ENCODE results near the gene IL6ST.
"Not testable (repeated sequence)": the region's sequence is repeated elsewhere in the genome, so short reads cannot be mapped to it uniquely, and the experiment has no call there.

Gene IL6ST

GRCh38 chr5:55969956-55970355 lies 24.8 kb downstream of the IL6ST start:
- no peak overlapping the region for H3K4me3 ChIP-seq
- no peak overlapping the region for H3K9ac ChIP-seq
- H4K20me1 ChIP-seq: peaks cover 0 to 100% (median 0%) of the 10 kb centered on the region in 11 experiments; a peak in 8 of 22 replicates
- no peak for TF ChIP-seq Cebpa-rat (IDR thresholded peaks at IDR 0.05)
- H3K36me3 ChIP-seq: peaks cover 72 to 100% (median 89%) of the 10 kb centered on the region in 11 experiments
- H3K9me3 ChIP-seq (replicated peaks in 1 of 11): peaks cover 0 to 6% (median 0%) of the 10 kb centered on the region in 11 experiments; a peak in 2 of 22 replicates
- no peak overlapping the region for H3K27ac ChIP-seq
- no peak overlapping the region for H3K4me2 ChIP-seq
- H3K27me3 ChIP-seq: no peaks in the 10 kb centered on the region
- 0 out of 20 replicates have a peak, but pooled peaks cover 0 to 4% (median 0%) of the 10 kb centered on the region in 10 experiments for H3K4me1 ChIP-seq

- Histone ChIP-seq H4K20me1 (peaks cover 0 to 96% (median 0%) of the 10 kb centered on the region in 11 experiments; a peak in 7 of 22 replicates), H3K36me3 (peaks cover 59 to 96% (median 79%) of the 10 kb centered on the region in 11 experiments), H3K4me1 (0 out of 20 replicates have a peak, but pooled peaks cover 0 to 4% (median 0%) of the 10 kb centered on the region in 10 experiments), H3K4me2 (no peak overlapping the region), H3K9me3 (replicated peaks in 1 of 11) (no peaks in the 10 kb centered on the region), H3K9ac (no peak overlapping the region), H3K27ac (no peak overlapping the region), H3K27me3 (no peaks in the 10 kb centered on the region), H3K4me3 (no peak overlapping the region)
- TF ChIP-seq Cebpa-rat (IDR thresholded peaks at IDR 0.05): no peak
Observed at GRCh38 chr5:55966284-55966683, 28.5 kb downstream of the IL6ST start.

GRCh38 chr5:55965525-55965924 lies 29.2 kb downstream of the IL6ST start:
- H3K9me3 ChIP-seq (replicated peaks in 1 of 11): no peaks in the 10 kb centered on the region
- TF ChIP-seq Cebpa-rat (IDR thresholded peaks at IDR 0.05): no peak
- H4K20me1 ChIP-seq: peaks cover 0 to 96% (median 0%) of the 10 kb centered on the region in 11 experiments; a peak in 7 of 22 replicates
- no peak overlapping the region for H3K4me2 ChIP-seq
- H3K27me3 ChIP-seq: no peaks in the 10 kb centered on the region
- no peak overlapping the region for H3K4me3 ChIP-seq
- H3K27ac ChIP-seq: no peak overlapping the region
- H3K36me3 ChIP-seq: peaks cover 65 to 96% (median 79%) of the 10 kb centered on the region in 11 experiments
- no peak overlapping the region for H3K9ac ChIP-seq
- H3K4me1 ChIP-seq: 0 out of 20 replicates have a peak, but pooled peaks cover 0 to 3% (median 0%) of the 10 kb centered on the region in 10 experiments

- Histone ChIP-seq H3K4me2 (no peak overlapping the region), H3K36me3 (peaks cover 74 to 95% (median 85%) of the 10 kb centered on the region in 11 experiments)
Observed at GRCh38 chr5:55960779-55961178, 34.0 kb downstream of the IL6ST start.

GRCh38 chr5:55959208-55959607 lies 35.6 kb downstream of the IL6ST start:
- Histone ChIP-seq H3K9me3 (replicated peaks in 1 of 11) (no peaks in the 10 kb centered on the region), H3K4me1 (no peaks in the 10 kb centered on the region), H3K4me2 (no peak overlapping the region), H3K4me3 (no peak overlapping the region), H3K27ac (no peak overlapping the region), H4K20me1 (peaks cover 0 to 90% (median 0%) of the 10 kb centered on the region in 11 experiments; a peak in 6 of 22 replicates), H3K27me3 (no peaks in the 10 kb centered on the region), H3K9ac (no peak overlapping the region), H3K36me3 (peaks cover 85 to 95% (median 91%) of the 10 kb centered on the region in 11 experiments)
- TF ChIP-seq Cebpa-rat (IDR thresholded peaks at IDR 0.05): no peak

More at GRCh38 chr5:55960779-55961178, 34.0 kb downstream of the IL6ST start:
- Histone ChIP-seq H4K20me1 (peaks cover 0 to 91% (median 0%) of the 10 kb centered on the region in 11 experiments; a peak in 6 of 22 replicates), H3K4me3 (no peak overlapping the region), H3K9ac (no peak overlapping the region), H3K4me1 (no peaks in the 10 kb centered on the region), H3K9me3 (replicated peaks in 1 of 11) (no peaks in the 10 kb centered on the region), H3K27ac (no peak overlapping the region), H3K27me3 (no peaks in the 10 kb centered on the region)
- no peak for TF ChIP-seq Cebpa-rat (IDR thresholded peaks at IDR 0.05)

- not testable (repeated sequence) for H3K27me3 ChIP-seq; H3K4me3 ChIP-seq; H3K27ac ChIP-seq; H3K4me2 ChIP-seq; H3K9ac ChIP-seq; H3K9me3 ChIP-seq (replicated peaks in 1 of 11)
- H3K4me1 ChIP-seq: peaks cover 0 to 12% (median 0%) of the 10 kb centered on the region in 10 experiments; a peak in 3 of 20 replicates
- peaks cover 48 to 97% (median 70%) of the 10 kb centered on the region in 11 experiments for H3K36me3 ChIP-seq
- H4K20me1 ChIP-seq: peaks cover 0 to 86% (median 0%) of the 10 kb centered on the region in 11 experiments; a peak in 5 of 22 replicates
Observed at GRCh38 chr5:55941154-55941553, 53.6 kb downstream of the IL6ST start.

- H3K27me3 ChIP-seq; H3K4me1 ChIP-seq; H3K4me3 ChIP-seq; H3K9me3 ChIP-seq (replicated peaks in 1 of 11); H3K4me2 ChIP-seq; H3K27ac ChIP-seq; H3K9ac ChIP-seq: not testable (repeated sequence)
- H4K20me1 ChIP-seq: peaks cover 0 to 55% (median 0%) of the 10 kb centered on the region in 11 experiments; a peak in 5 of 22 replicates
- H3K36me3 ChIP-seq: peaks cover 26 to 82% (median 42%) of the 10 kb centered on the region in 11 experiments
Observed at GRCh38 chr5:55937598-55937997, 57.2 kb downstream of the IL6ST start.

- peaks cover 12 to 68% (median 28%) of the 10 kb centered on the region in 11 experiments for H3K36me3 ChIP-seq
- peaks cover 0 to 5% (median 0%) of the 10 kb centered on the region in 10 experiments; a peak in 1 of 20 replicates for H3K4me1 ChIP-seq
- H3K27ac ChIP-seq: no peak overlapping the region
- H3K9me3 ChIP-seq (replicated peaks in 1 of 11): no peaks in the 10 kb centered on the region
- no peak overlapping the region for H3K4me2 ChIP-seq
- no peak overlapping the region for H3K9ac ChIP-seq
- no peak overlapping the region for H3K4me3 ChIP-seq
- peaks cover 0 to 42% (median 0%) of the 10 kb centered on the region in 11 experiments; a peak in 3 of 22 replicates for H4K20me1 ChIP-seq
- no peaks in the 10 kb centered on the region for H3K27me3 ChIP-seq
- no peak for TF ChIP-seq Cebpa-rat (IDR thresholded peaks at IDR 0.05)
Observed at GRCh38 chr5:55936100-55936693, 58.6 kb downstream of the IL6ST start.

GRCh38 chr5:55935371-55935770 lies 59.4 kb downstream of the IL6ST start:
- no peak overlapping the region for H3K27ac ChIP-seq
- no peaks in the 10 kb centered on the region for H3K9me3 ChIP-seq (replicated peaks in 1 of 11)
- no peak for TF ChIP-seq Cebpa-rat (IDR thresholded peaks at IDR 0.05)
- no peak overlapping the region for H3K4me3 ChIP-seq
- peaks cover 0 to 5% (median 0%) of the 10 kb centered on the region in 10 experiments; a peak in 1 of 20 replicates for H3K4me1 ChIP-seq
- H3K27me3 ChIP-seq: no peaks in the 10 kb centered on the region
- peaks cover 6 to 59% (median 21%) of the 10 kb centered on the region in 11 experiments; a peak in 18 of 22 replicates for H3K36me3 ChIP-seq
- H4K20me1 ChIP-seq: peaks cover 0 to 34% (median 0%) of the 10 kb centered on the region in 11 experiments; a peak in 3 of 22 replicates
- no peak overlapping the region for H3K9ac ChIP-seq
- H3K4me2 ChIP-seq: no peak overlapping the region
